ENCODE results near the gene ARHGAP5. TPM values are rescaled to one million over a fixed set of nuclear protein-coding genes. Genes with fewer than 3 reads are reported as not detected.

Gene ARHGAP5
- total and polyA plus RNA-seq, 4 experiments from 2014 or later: 28.0 to 109 (median 71.8) TPM

DNA sequence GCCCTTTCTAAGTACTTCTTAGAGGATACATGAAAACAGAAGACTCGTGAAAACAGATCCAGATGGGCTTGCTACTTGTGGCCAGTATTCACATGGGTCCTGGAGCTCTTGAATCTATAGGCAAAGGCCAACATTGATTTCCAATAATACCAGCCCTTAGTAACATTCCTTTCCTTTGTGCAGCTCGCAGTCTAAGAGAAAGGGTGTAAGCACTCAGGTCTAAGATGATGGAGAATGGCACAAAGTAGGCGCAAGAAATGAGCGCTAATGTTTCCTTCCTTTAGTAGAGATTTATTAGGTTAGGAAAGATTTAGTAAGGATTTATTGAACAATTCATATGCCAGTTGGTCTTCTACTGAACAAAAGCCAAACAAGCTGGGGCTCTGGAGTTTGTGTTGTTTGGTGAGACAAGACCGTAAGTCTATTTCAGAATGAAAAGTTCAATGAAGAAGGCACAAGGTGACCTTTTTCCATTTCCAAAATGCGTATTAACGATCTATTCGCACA lies 125.4 kb downstream of the ARHGAP5 start:
- H3K27me3 Mint-ChIP-seq: peaks cover 0 to 2% of the 10 kb centered on the region in 2 donors
- H3K27ac Mint-ChIP-seq: peak overlapping the region; percentile 96 to 100 (median 99)
- no peaks in the 10 kb centered on the region for H3K9me3 ChIP-seq (ENCODE audit: control insufficient read depth in 1 of 2, low read length in 2 of 2)
- no peaks in the 10 kb centered on the region for H3K36me3 ChIP-seq (ENCODE audit: insufficient read depth, low read length)
- POLR2A ChIA-PET (ENCODE audit: partially characterized antibody): interaction anchor here (1.3 to 3.0 kb wide), 5 partner anchors 125 to 1580 kb away, joined by 4 to 56 read pairs (median 6); partner anchors contain the start of genes ARHGAP5, HEATR5A and SCFD1
- CTCF ChIA-PET (ENCODE audit: partially characterized antibody): interaction anchor here (1.3 to 1.7 kb wide), 3 partner anchors 48 to 129 kb away, joined by 4 to 9 read pairs (median 7); partner anchors contain the start of gene ARHGAP5
- H3K4me1 Mint-ChIP-seq: peaks cover 22 to 41% (median 28%) of the 10 kb centered on the region in 4 donors
- peak overlapping the region; percentile 50 to 68 for H3K4me3 ChIP-seq (ENCODE audit: low read length in 2 of 2)
- intact Hi-C loops (cut with micrococcal nuclease): loop anchor here (2.0 kb wide), 2 partner anchors 268 to 994 kb away; no protein-coding TSS in a partner anchor
- peaks cover 0 to 25% of the 10 kb centered on the region in 2 donors for H3K36me3 Mint-ChIP-seq
- DNase-seq: no peak
- peaks cover 0 to 5% (median 0%) of the 10 kb centered on the region in 8 donors for H3K9me3 Mint-ChIP-seq
- peak overlapping the region; percentile 94 for H3K27ac ChIP-seq (ENCODE audit: low read depth, low read length)
- no peaks in the 10 kb centered on the region for H3K27me3 ChIP-seq (ENCODE audit: insufficient read depth, low read length)
- peaks cover 23% of the 10 kb centered on the region for H3K4me1 ChIP-seq (ENCODE audit: insufficient read depth, low read length)
- H3K4me3 Mint-ChIP-seq: peak overlapping the region; percentile 90 to 95 (median 93)

DNA sequence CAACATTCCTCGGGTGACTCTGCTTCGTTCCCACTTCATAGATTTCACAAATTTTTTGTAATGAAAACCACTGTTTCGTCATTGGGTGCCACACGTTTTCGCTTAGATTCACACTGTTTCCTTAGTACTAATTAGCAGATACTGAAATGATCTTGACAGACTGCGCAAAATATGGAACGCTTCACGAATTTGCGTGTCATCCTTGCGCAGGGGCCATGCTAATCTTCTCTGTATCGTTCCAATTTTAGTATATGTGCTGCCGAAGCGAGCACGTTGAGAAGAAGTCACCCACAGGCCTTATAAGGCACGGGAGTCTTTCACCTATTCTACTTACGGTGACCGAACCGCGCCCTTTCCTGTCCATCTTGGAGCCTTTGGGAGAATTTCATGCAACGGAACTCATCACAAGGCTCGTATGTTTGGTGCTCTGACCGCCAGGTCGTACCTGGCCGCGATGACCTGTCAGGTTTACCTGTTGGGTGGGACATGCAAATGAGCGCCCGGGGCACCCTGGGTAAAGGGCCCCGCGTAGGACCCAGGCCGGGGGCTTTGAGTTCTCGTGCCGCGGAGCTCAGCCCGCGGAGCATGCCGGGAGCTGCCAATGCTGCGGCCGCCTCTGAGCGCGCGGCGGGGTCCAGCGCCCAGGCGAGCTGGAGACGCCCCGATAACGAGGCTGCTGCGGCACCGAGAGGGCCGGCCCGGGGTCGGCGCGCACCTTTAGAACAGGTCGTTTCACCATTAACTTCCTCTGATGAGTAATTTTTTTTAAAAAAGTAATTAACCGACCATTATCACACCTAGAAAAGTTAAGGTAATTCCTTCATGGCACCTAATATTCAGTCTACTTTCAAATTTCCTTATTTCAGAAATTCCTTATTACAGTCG lies 126.1 kb downstream of the ARHGAP5 start, which contains the start of gene RNU6-8:
RNU6-8 (minus strand) TSS at position 272 of the 885 bp plus-strand sequence.
- intact Hi-C loops (cut with micrococcal nuclease): loop anchor here (1.0 to 2.0 kb wide), 7 partner anchors 49 to 994 kb away; partner anchors contain the start of genes DTD2, HEATR5A and NUBPL
- ChIA-PET CTCF (ENCODE audit: partially characterized antibody) (interaction anchor here (0.6 to 1.7 kb wide), 5 partner anchors 47 to 130 kb away, joined by 4 to 9 read pairs (median 6); partner anchors contain the start of gene ARHGAP5), POLR2A (ENCODE audit: partially characterized antibody) (interaction anchor here (0.6 to 3.0 kb wide), 8 partner anchors 49 to 1609 kb away, joined by 3 to 56 read pairs (median 4); partner anchors contain the start of genes AP4S1, ARHGAP5, HEATR5A and SCFD1)
- Mint-ChIP-seq H3K27ac (peak within 1 kb of the TSS; percentile 96 to 100 (median 99)), H3K4me3 (peak within 1 kb of the TSS; percentile 90 to 96 (median 93)), H3K4me1 (peaks cover 22 to 41% (median 28%) of the 10 kb centered on the region in 4 donors), H3K9me3 (peaks cover 0 to 5% (median 0%) of the 10 kb centered on the region in 8 donors), H3K27me3 (peaks cover 0 to 2% of the 10 kb centered on the region in 2 donors), H3K36me3 (peaks cover 0 to 25% of the 10 kb centered on the region in 2 donors)
- Histone ChIP-seq H3K27me3 (ENCODE audit: insufficient read depth, low read length) (no peaks in the 10 kb centered on the region), H3K4me1 (ENCODE audit: insufficient read depth, low read length) (peaks cover 23% of the 10 kb centered on the region), H3K4me3 (ENCODE audit: low read length in 2 of 2) (peak within 1 kb of the TSS; percentile 50 to 68), H3K9me3 (ENCODE audit: control insufficient read depth in 1 of 2, low read length in 2 of 2) (no peaks in the 10 kb centered on the region), H3K27ac (ENCODE audit: low read depth, low read length) (peak within 1 kb of the TSS; percentile 94), H3K36me3 (ENCODE audit: insufficient read depth, low read length) (no peaks in the 10 kb centered on the region)
- peak; percentile 89 to 95 (median 94) for DNase-seq

DNA sequence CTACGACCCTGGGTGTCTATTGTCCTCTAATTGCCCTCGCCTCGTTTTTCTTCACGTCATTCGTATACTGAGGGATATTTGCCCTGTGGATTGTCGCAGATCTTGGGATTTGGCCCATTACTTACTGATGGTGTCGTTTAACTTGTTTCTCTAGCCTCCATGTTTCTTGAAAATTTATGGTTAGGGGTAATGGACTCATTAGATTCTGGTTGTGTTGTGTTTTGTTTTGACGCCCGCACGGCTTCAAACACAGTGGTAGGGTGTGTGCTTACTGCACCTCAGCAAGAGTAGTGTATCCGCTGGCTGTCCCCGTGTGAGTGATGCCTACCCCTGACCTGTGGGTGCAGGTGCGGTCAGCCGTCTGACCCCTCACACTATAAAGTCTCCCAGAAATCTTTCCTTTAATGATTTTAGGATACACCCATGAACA lies 126.8 kb downstream of the ARHGAP5 start:
- Mint-ChIP-seq H3K36me3 (peaks cover 0 to 25% of the 10 kb centered on the region in 2 donors), H3K4me1 (peaks cover 22 to 41% (median 28%) of the 10 kb centered on the region in 4 donors), H3K9me3 (peaks cover 0 to 5% (median 0%) of the 10 kb centered on the region in 8 donors), H3K27me3 (peaks cover 0 to 4% of the 10 kb centered on the region in 2 donors), H3K4me3 (peak overlapping the region; percentile 90 to 96 (median 93)), H3K27ac (peak overlapping the region; percentile 96 to 100 (median 99))
- DNase-seq: peak; percentile 32 to 52 (median 39)
- Histone ChIP-seq H3K27ac (ENCODE audit: low read depth, low read length) (peak overlapping the region; percentile 94), H3K27me3 (ENCODE audit: insufficient read depth, low read length) (no peaks in the 10 kb centered on the region), H3K4me1 (ENCODE audit: insufficient read depth, low read length) (peaks cover 23% of the 10 kb centered on the region), H3K9me3 (ENCODE audit: control insufficient read depth in 1 of 2, low read length in 2 of 2) (no peaks in the 10 kb centered on the region), H3K36me3 (ENCODE audit: insufficient read depth, low read length) (no peaks in the 10 kb centered on the region), H3K4me3 (ENCODE audit: low read length in 2 of 2) (peak overlapping the region; percentile 50 to 68)
- ChIA-PET POLR2A (ENCODE audit: partially characterized antibody) (interaction anchor here (0.6 to 3.0 kb wide), 7 partner anchors 49 to 1609 kb away, joined by 3 to 56 read pairs (median 4); partner anchors contain the start of genes AP4S1, ARHGAP5, HEATR5A and SCFD1), CTCF (ENCODE audit: partially characterized antibody) (interaction anchor here (1.0 to 1.7 kb wide), 4 partner anchors 47 to 131 kb away, joined by 4 to 9 read pairs (median 6); partner anchors contain the start of gene ARHGAP5)
- intact Hi-C loops (cut with micrococcal nuclease): loop anchor here (1.0 to 2.0 kb wide), 7 partner anchors 48 to 995 kb away; partner anchors contain the start of genes DTD2, HEATR5A and NUBPL

DNA sequence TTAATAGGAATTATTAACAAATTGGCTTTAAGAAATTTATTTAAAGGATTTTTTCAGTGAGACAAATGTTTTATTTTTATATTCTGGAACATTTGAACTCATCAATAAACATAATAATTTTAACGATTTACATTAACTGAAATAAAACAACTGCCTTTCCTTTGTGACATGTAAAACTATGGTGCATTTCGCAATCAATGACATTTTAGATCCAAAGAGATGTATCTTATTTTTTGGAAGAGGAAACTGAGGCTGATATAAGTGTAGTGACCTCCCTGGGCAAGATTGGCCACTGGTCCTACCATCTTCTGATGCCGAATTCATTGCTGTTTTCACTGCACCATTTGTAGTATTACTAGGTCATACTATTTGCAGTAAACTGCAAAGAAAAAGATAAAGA lies 128.4 kb downstream of the ARHGAP5 start:
- Histone ChIP-seq H3K4me1 (ENCODE audit: insufficient read depth, low read length) (peaks cover 22% of the 10 kb centered on the region), H3K9me3 (ENCODE audit: control insufficient read depth in 1 of 2, low read length in 2 of 2) (no peaks in the 10 kb centered on the region), H3K36me3 (ENCODE audit: insufficient read depth, low read length) (no peaks in the 10 kb centered on the region), H3K27ac (ENCODE audit: low read depth, low read length) (no peak overlapping the region), H3K4me3 (ENCODE audit: low read length in 2 of 2) (no peak overlapping the region), H3K27me3 (ENCODE audit: insufficient read depth, low read length) (no peaks in the 10 kb centered on the region)
- Mint-ChIP-seq H3K4me1 (peaks cover 21 to 41% (median 27%) of the 10 kb centered on the region in 4 donors), H3K27me3 (peaks cover 0 to 7% of the 10 kb centered on the region in 2 donors), H3K36me3 (peaks cover 0 to 25% of the 10 kb centered on the region in 2 donors), H3K4me3 (peak overlapping the region in 1 of 8 donors; percentile 17), H3K27ac (peak overlapping the region in 1 of 7 donors; percentile 63), H3K9me3 (peaks cover 0 to 5% (median 0%) of the 10 kb centered on the region in 8 donors)
- no peak for DNase-seq
- ChIA-PET POLR2A (ENCODE audit: partially characterized antibody) (no interaction called here), CTCF (ENCODE audit: partially characterized antibody) (interaction anchor here (1.1 kb wide), 1 partner anchor 132 kb away, joined by 3 read pairs; no protein-coding TSS in a partner anchor)
- intact Hi-C loops (cut with micrococcal nuclease): no loop called here

DNA sequence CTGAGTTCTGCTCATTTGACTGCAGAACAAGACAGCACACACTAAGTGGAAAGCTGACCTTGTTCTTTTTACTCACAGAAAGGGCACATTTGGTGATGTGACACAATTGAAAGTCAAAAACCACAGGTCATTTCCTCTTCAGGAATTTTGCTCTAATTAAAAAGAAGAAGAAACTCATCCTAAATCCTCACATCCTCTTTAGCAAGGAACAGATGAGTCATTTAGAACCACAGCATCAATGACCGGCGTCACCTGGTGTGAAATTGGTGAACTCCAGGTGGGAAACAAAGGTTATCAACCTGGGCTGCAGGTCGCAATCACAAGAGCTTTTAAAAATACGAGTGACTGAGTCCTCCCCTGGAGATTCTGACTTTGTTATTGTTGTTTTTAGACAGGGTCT lies 128.9 kb downstream of the ARHGAP5 start:
- H3K36me3 Mint-ChIP-seq: peaks cover 0 to 23% of the 10 kb centered on the region in 2 donors
- no peak overlapping the region for H3K4me3 Mint-ChIP-seq
- H3K27me3 ChIP-seq (ENCODE audit: insufficient read depth, low read length): no peaks in the 10 kb centered on the region
- H3K4me3 ChIP-seq (ENCODE audit: low read length in 2 of 2): no peak overlapping the region
- no peaks in the 10 kb centered on the region for H3K36me3 ChIP-seq (ENCODE audit: insufficient read depth, low read length)
- CTCF ChIA-PET (ENCODE audit: partially characterized antibody): interaction anchor here (1.1 kb wide), 1 partner anchor 133 kb away, joined by 3 read pairs; no protein-coding TSS in a partner anchor
- H3K9me3 Mint-ChIP-seq: peaks cover 0 to 5% (median 0%) of the 10 kb centered on the region in 8 donors
- POLR2A ChIA-PET (ENCODE audit: partially characterized antibody): no interaction called here
- no peak overlapping the region for H3K27ac ChIP-seq (ENCODE audit: low read depth, low read length)
- H3K27me3 Mint-ChIP-seq: peaks cover 0 to 8% of the 10 kb centered on the region in 2 donors
- intact Hi-C loops (cut with micrococcal nuclease): no loop called here
- peak overlapping the region in 2 of 7 donors; percentile 63 to 90 for H3K27ac Mint-ChIP-seq
- DNase-seq: peak in 1 of 5 donors; percentile 33
- H3K4me1 Mint-ChIP-seq: peaks cover 19 to 38% (median 23%) of the 10 kb centered on the region in 4 donors
- H3K4me1 ChIP-seq (ENCODE audit: insufficient read depth, low read length): peaks cover 18% of the 10 kb centered on the region
- H3K9me3 ChIP-seq (ENCODE audit: control insufficient read depth in 1 of 2, low read length in 2 of 2): no peaks in the 10 kb centered on the region

DNA sequence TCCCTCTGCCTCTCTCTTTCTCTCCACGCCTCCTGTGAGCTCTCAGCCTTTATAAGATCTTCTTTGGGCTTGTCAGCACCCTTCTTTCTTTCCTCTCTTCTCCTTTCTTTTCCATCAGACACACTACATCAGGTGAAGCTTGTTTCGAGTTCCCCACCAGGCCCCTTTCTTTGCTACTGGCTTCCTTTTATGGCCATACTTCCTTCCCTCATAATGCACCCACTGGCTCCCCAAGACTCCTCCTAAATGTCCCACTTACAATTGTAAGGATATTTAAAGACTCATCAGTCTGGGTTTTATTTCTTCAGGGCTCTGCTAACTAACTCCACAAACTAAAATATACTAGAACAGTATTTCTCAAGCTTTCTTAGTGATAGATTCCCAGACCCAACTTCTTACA lies 129.4 kb downstream of the ARHGAP5 start:
- Mint-ChIP-seq H3K9me3 (peaks cover 0 to 5% (median 0%) of the 10 kb centered on the region in 8 donors), H3K36me3 (peaks cover 0 to 18% of the 10 kb centered on the region in 2 donors), H3K4me3 (peak overlapping the region in 2 of 8 donors; percentile 16 to 23), H3K4me1 (peaks cover 18 to 34% (median 22%) of the 10 kb centered on the region in 4 donors), H3K27ac (peak overlapping the region in 1 of 7 donors; percentile 90), H3K27me3 (peaks cover 0 to 10% of the 10 kb centered on the region in 2 donors)
- no peaks in the 10 kb centered on the region for H3K27me3 ChIP-seq (ENCODE audit: insufficient read depth, low read length)
- POLR2A ChIA-PET (ENCODE audit: partially characterized antibody): no interaction called here
- H3K27ac ChIP-seq (ENCODE audit: low read depth, low read length): no peak overlapping the region
- no peaks in the 10 kb centered on the region for H3K36me3 ChIP-seq (ENCODE audit: insufficient read depth, low read length)
- CTCF ChIA-PET (ENCODE audit: partially characterized antibody): interaction anchor here (0.5 to 1.2 kb wide), 3 partner anchors 128 to 1484 kb away, joined by 3 read pairs; no protein-coding TSS in a partner anchor
- intact Hi-C loops (cut with micrococcal nuclease): no loop called here
- no peak overlapping the region for H3K4me3 ChIP-seq (ENCODE audit: low read length in 2 of 2)
- no peak for DNase-seq
- no peaks in the 10 kb centered on the region for H3K9me3 ChIP-seq (ENCODE audit: control insufficient read depth in 1 of 2, low read length in 2 of 2)
- H3K4me1 ChIP-seq (ENCODE audit: insufficient read depth, low read length): peaks cover 16% of the 10 kb centered on the region
